Effector CD4-positive, alpha-beta T cell (primary cell): ENCODE results near the gene SIPA1.

ENCODE experiments used
- DNase-seq: peaks from one replicate; pipeline ENCODE4 v3.0.0-alpha.2; 2020

SIPA1 gene

DNA sequence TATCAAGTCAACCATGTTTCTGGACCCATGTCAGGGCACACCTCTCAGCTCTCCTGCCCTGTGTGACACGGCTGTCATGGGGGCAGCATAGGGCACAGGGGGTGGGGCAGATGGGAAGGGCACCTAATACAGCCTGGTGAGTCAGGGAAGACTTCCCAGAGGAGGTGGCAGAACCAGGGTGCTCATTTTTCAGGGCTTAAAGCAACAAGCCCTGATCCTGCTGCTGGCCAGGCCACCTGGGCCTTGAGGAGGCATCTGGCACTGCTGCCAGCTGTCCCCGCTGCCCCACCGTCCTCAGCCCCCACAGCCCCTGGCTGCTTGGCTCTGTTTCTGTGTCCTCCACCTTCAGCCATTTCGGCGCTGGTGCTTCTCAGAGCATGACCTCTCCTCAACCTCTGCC lies 28.2 kb upstream of the SIPA1 start:
- no peak for DNase-seq

DNA sequence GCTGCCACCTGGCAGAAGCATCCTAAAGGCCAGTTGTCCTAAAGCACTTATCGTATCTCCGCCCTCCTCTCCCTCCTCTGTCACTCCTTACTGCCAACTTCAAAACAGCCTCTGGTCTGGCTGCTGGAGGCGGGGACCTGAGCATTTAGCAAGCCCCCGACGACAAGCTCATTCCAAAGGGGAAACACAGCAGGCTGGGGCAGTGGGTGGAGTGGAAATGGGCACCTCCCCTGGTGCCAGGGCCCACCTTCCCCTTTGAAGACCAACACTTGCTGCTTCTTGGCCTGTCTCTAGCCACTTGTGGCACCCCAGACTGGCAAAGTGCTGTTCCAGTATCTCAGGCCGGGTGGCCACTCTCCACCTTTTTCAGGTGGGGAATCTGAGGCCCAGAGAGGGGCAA lies 27.5 kb upstream of the SIPA1 start:
- DNase-seq = no peak

GRCh38 chr11:65611028-65611757 lies 26.7 kb upstream of the SIPA1 start:
- DNase-seq = no peak

DNA sequence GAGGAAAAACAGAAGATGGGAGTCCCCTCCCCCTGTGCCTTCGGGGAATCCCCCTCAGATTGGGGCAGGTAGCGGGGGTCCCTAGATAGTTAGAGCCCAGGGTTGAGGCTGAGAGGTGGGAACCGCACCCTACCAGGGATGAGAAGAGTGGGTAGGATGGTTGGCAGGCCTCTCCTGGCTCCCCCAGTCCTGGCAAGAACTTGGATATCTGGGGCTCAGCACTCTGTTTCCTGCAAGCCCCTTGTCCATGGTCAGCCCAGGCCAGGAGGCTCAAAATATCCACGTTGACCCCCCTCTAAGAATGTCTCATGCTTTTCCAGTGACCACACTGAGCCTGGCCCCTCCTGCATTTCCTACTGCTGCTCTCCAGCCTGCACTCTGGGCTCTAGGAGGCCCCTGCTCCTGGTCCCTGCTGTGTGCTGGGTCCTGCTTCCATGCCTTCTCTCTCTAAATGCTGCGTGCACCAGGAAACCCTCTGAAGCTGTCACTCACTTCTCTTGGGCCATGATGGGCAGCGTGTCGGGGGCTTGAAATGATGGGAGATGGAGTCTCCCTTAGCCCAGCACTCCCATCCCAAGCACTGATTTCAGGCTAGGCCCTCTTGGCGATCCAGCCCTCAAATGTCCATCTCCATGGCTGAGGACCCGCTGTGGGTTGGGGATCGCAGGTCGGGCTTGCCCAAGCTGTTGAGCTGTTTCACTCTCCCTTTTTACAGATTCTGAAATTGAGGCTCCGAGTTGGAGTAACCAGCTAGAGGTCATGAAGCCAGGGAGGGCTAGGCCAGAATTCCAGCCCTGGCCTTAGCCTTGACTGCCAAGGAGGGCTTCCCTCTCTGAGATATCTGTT lies 25.9 kb upstream of the SIPA1 start:
- DNase-seq = no peak

DNA sequence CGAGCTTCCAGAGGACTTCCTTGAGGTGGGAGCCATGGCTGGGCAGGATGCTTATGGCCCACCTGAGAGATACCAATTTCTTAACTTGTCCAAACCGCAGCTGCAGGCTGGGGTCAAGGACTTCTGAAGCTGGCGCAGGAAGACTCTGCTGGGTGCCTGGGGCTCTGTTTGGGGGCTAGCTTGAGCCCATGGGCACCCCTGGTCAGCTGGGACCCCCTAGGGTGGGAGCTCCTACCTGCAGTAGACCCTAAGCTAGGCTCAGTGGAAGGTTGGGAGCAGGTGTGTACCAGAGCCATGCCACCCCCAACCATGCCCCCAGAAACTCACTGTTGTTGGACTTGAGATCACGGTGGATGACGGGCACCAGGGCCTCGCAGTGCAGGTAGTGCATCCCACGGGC lies 25.2 kb upstream of the SIPA1 start:
- no peak for DNase-seq

DNA sequence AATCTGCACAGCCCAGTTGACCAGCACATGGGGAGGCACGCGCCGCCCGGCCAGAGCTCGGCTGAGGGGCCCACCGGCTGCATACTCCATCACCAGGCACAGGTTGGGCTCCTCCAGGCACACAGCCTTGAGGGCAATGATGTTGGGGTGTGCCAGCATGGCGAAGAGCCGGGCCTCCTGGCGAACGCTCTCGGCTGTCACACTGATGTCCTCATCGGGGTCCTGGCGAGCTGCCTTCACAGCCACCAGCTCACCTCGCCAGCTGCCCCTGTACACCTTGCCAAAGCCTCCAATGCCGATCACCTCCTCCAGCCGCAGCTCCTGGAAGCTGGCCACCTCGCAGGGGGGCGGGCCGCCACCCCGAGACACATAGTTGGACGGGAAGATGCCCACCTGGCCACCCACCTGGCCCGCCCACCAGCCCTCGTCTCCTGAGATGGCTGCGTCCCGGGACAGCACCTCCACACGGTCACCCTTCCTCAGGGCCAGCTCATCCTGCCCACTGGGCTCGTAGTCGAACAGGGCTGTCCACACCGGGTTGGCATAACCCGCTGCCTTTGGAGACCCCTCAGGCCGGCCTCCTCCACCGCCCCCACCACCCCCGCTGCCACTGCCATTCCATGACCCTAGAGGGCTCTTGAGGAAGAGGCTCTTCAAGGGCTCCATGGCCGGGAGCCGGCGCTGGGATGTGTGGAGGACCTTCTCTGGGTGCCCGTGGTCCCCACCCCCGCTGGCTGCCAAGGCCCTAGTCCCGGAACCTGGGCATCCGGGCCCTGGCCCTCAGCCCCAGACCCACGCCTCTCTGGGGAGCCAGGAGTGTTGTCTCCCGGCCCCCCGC lies 24.6 kb upstream of the SIPA1 start:
- no peak for DNase-seq

- DNase-seq = peak; percentile 100
These were observed 22.5 kb upstream of the SIPA1 start, which contains the start of gene PCNX3 for GRCh38 chr11:65615229-65615949. Gene PCNX3 (plus strand): TSS chr11:65615776. CDS start chr11:65616312, 536 bp downstream.

- peak; percentile 34 for DNase-seq
These were observed 21.8 kb upstream of the SIPA1 start for GRCh38 chr11:65615950-65616574.

DNA sequence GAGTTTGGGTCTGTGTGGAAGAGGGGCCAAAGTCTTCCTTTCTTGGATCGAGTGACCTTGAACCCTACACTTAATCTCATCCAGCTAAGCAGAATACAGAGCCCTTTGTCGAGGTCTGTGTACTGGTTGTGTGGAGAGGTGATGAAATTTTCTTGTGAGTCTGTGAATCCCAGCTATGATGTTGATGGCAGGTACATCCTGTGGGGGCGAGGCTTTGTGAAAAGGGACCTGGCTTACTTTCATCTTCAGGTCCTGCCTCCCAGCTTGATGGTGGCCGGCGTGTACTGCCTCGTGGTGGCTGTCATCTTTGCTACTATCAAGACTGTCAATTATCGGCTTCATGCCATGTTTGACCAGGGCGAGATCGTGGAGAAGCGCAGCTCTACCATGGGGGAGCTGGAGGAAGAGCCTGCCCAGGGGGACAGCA lies 21.3 kb upstream of the SIPA1 start:
- DNase-seq = no peak

GRCh38 chr11:65617136-65617850 lies 20.6 kb upstream of the SIPA1 start:
- DNase-seq = no peak

DNA sequence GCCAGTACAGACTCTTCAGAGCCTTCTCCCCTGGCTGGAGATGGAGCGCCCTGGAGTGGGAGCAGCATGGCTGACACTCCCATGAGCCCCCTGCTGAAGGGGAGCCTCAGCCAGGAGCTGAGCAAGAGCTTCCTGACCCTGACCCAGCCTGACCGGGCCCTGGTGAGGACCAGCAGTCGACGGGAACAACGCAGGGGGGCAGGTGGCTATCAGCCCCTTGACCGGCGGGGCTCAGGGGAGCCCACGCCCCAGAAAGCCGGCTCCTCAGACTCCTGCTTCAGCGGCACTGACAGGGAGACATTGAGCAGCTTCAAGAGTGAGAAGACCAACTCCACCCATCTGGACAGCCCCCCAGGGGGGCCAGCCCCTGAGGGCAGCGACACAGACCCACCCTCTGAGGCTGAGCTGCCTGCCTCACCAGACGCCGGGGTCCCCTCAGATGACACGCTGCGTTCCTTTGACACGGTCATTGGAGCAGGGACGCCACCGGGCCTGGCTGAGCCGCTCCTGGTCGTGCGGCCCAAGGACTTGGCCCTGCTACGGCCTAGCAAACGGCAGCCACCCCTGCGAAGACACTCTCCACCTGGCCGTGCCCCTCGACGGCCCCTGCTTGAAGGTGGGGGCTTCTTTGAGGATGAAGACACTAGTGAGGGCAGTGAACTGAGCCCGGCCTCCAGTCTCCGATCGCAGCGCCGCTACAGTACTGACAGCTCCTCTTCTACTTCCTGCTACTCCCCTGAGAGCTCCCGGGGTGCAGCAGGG lies 19.7 kb upstream of the SIPA1 start:
- no peak for DNase-seq

DNA sequence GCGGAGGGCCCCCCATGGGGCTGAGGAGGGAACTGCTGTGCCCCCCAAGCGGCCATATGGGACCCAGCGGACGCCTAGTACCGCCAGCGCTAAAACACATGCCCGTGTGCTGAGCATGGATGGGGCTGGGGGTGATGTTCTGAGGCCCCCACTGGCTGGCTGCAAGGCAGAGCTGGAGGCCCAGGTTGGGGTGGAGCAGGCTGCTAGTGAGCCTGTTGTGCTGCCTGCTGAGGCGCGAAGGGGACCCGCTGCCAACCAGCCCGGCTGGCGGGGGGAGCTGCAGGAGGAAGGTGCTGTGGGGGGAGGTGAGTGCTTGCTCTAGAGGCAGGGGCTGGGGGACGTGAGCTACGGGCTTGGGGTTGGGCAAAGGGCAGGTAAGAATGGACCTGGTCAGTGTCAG lies 19.1 kb upstream of the SIPA1 start:
- no peak for DNase-seq

- no peak for DNase-seq
These were observed 18.5 kb upstream of the SIPA1 start for GRCh38 chr11:65619281-65619928.

DNA sequence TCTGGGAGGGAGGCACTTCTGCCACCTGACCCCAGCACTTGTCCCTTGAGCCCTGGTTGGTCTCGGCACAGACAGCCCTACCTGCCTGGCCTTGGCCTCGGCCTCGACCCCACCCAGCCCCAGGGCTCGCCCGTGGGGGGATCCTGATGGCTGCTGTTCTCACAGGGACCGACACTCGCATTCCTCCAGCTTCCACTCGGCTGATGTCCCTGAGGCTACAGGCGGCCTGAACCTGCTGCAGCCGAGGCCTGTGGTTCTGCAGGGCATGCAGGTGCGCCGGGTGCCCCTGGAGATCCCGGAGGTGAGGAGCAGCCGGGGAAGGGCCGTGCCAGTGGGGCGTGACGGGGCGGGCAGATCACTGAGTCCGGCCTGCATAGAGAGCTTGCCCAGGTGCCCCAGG lies 17.2 kb upstream of the SIPA1 start:
- DNase-seq = no peak

DNA sequence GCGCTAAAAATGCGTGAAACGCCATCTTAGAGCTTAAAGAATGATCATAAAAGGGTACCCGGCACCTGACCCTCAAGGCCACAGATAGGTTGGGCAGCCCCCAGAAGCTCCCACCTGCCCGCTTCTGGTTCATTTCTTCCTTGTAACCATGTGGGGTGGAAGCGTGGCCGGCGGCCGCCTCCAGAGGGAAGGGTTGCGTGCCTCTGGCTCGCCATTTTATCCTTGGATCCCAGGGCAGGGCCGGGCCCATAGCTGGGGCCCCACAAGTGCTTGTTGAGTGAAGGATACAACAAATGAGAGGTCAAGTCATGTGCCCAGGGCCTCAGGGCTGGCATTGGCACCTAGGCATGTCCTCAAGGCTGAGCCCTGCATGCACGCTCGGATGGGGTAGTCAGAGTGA lies 16.4 kb upstream of the SIPA1 start:
- no peak for DNase-seq

DNA sequence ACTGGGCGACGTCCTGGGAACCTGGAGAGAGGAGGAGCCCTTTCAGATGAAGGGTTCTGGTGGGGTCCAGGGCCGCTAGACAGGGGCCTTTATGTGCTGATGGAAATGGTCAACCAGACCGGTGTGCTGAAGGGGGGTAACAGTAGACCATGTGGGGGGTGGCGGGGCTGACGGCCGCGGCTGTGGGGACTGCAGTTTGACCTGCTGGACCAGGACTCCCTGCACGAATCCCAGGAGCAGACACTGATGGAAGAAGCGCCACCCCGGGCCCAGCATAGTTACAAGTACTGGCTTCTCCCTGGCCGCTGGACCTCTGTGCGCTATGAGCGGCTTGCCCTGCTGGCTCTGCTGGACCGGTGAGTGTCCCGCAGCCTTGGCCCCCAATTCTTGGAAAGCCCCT lies 15.9 kb upstream of the SIPA1 start:
- DNase-seq = no peak

DNA sequence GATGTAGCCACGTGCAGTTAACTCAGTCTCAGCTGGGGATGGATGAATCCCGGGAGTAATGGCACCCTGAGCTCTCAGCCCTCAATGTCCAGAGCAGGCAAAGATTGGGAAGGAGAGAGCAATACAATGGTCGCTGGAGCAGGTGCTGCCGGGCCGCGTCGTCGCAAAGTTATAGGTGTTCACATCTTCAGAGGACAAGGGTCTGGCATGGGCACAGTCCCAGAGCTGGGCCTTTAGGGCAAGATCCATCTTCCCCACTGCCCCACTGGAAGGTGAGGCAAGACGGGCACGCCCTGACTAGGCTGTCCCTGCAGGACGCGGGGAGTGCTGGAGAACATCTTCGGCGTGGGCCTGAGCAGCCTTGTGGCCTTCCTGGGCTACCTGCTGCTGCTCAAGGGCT lies 14.7 kb upstream of the SIPA1 start:
- no peak for DNase-seq

DNA sequence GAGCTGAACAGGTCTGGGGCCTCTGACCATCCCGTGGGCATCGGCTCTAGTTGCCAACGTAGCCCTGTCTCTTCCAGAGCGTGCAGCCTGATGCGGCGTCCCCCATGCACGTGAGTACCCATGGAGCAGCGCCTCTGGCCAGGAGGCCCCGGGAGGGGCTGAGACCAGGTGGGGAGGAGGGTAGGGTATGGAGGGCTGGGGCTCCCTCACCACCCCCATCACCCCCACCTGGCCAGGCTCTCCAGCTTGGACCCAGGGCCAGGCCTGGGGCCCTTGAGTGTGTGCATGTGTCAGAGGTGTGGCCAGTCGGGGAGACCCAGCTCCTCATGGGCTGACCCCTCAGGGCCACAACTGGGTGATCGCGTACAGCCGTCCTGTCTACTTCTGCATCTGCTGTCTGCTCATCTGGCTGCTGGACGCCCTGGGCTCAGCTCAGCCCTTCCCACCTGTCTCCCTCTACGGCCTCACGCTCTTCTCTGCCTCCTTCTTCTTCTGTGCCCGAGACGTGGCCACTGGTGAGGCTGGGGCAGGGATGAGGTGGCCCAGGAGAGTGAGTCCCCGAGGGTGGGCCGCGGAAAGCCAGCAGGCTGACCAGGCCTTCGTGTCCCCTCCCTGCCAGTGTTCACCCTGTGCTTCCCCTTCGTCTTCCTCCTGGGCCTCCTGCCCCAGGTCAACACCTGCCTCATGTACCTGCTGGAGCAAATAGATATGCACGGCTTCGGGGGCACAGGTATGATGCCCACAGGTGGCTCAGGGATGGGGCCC lies 13.9 kb upstream of the SIPA1 start:
- no peak for DNase-seq

DNA sequence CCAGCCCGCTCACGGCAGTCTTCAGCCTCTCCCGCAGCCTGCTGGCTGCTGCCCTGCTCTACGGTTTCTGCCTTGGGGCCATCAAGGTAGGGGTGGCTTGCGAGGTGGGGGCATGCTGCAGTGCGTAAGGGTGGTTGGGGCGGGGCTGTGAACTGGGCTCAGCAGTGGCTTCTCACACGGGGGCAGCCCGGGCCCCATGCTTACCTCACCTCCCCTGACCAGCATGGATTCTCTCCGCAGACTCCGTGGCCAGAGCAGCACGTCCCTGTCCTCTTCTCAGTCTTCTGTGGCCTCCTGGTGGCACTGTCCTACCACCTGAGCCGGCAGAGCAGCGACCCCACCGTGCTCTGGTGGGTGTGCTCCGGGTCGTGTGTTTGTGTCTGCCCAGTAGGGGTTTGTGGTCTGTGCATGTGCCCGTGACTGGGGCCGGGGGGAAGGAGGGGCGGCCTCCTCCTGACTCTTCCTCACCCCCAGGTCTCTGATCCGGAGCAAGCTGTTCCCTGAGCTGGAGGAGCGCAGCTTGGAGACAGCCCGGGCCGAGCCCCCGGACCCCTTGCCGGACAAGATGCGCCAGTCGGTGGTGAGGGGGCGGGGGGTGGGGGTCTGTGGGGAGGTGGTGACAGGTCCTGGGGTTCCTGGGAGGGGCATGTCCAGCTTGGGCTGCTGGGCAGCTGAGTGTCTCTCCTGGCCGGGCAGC lies 12.8 kb upstream of the SIPA1 start:
- no peak for DNase-seq
